HEK293T (cell line): ENCODE data around the gene ESPN.

Source experiments
- BHLHE40 ChIP-seq: fragments of 450-650 bp; IDR thresholded peaks from 2 replicates; pipeline ENCODE4 v1.6.1; 2016; ENCODE audit warnings: mild to moderate bottlenecking, moderate library complexity, borderline replicate concordance
- FOXA1 ChIP-seq: fragments of 450-650 bp; IDR thresholded peaks from 2 replicates; pipeline ENCODE4 v1.6.1; 2016; ENCODE audit warnings: mild to moderate bottlenecking
- FOXK2 ChIP-seq: fragments of 450-650 bp; IDR thresholded peaks from 2 replicates; pipeline ENCODE4 v1.6.1; 2016; ENCODE audit warnings: mild to moderate bottlenecking
- FOXM1 ChIP-seq: fragments of 450-650 bp; IDR thresholded peaks from 2 replicates; pipeline ENCODE4 v1.6.1; 2017; ENCODE audit warnings: mild to moderate bottlenecking, borderline replicate concordance
- SP1 ChIP-seq: fragments of 450-650 bp; IDR thresholded peaks from 2 replicates; pipeline ENCODE4 v1.6.1; 2017
- TARDBP ChIP-seq: fragments of 450-650 bp; IDR thresholded peaks from 2 replicates; pipeline ENCODE4 v1.6.1; 2016
- ZNF384 ChIP-seq: fragments of 450-650 bp; IDR thresholded peaks from 2 replicates; pipeline ENCODE4 v1.6.1; 2016

- TF ChIP-seq ZNF384 (no peak), BHLHE40 (no peak), FOXK2 (no peak), FOXA1 (no peak), FOXM1 (no peak), SP1 (no peak), TARDBP (no peak)
Measured at GRCh38 chr1:6424619-6425593, at the start of gene ESPN.
